K562 treated with DMSO at 1 percent for 12 hours (cell line): ENCODE results near the gene CP. TPM values are rescaled to one million over a fixed set of nuclear protein-coding genes. Genes with fewer than 3 reads are reported as not detected.

Source experiments
- total RNA-seq: library from RNA; unstranded; fragments of 300-600 nt; gene quantifications from 2 replicates; pipeline ENCODE4 v1.2.3, GENCODE V29; 2022; ENCODE audit not compliant: insufficient read depth

CP gene
- total RNA-seq: not detected in 2 replicates

DNA sequence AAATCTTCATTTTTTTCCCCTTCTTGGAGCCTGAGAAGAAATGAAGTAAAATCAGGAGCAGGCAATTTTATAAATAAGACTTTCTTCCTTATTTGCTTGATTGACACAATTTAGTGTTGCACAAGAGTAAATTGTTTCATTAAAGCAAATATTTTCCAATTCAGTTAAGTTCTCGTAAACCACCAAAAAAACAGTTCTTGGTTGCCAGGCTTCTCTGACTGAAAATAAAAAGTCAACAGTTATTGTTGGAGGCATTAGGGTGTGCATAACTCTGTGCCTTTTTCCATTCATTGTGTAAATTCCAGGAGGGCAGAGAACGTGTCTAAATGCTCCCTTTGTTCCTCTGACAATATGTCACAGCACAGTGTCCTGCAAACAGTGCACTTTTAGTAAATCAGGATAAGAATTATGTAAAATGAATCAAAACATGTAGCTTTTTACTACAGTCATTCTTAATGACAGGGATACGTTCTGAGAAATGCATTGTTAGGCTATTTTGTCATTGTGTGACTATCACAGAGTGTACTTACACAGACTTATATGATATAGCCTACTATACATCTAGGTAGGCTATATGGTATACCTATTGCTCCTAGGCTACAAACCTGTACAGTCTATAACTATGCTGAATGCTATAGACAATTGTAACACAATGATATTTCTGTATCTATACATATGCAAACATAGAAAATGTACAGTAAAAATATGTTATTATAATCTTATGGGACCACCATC lies at the start of gene CP:
TSS of gene CP (minus strand) at position 47 of the 735 bp plus-strand sequence. CDS start at position 10, 37 bp downstream.

DNA sequence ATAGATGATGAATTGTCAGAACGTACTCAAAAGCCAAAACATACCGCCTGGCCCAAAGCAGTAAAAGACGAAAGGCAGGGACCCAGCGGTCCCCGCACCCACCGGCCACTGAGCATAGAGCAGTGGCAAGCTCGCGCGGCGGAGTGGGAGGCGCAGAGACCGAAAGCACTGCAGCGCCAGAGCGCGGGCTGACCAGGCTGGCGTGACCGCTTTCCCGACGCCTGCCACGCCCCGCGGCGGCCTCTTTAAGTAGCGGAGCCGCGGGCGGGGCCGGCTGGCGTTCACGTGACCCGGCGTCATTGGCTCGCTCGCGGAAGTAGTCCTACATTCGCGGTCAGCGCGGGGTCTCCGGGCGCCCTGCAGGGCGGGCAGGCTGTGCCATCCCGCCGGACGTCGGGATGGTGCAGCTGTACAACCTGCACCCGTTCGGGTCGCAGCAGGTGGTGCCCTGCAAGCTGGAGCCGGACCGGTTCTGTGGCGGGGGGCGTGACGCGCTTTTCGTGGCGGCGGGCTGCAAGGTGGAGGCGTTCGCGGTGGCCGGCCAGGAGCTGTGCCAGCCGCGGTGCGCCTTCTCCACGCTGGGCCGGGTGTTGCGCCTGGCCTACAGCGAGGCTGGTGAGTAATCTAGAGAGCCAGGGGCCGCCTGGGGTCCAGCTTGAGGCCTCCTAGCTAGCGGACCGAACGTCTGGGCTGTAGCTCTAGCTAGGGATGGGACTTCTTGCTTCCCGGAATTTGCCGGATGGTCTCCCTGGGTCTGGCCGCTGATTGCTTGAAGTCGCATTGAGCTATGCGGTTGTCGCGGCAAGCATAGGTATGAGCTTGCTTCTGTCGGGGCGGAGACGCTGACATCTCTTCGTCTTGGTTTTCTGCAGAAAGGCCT lies 92.1 kb downstream of the CP start, which contains the start of gene HPS3:
TSS of gene HPS3 (plus strand) at position 313 of the 880 bp plus-strand sequence. CDS start at position 399, 86 bp downstream.

Other genes starting within 250 kb of the CP start
- 13.4 and 17.6 TPM in 2 replicates for gene GYG1, start 230.3 kb downstream of the CP start, total RNA-seq
- gene HLTF, start 135.3 kb downstream of the CP start, total RNA-seq: 13.5 and 46.4 TPM in 2 replicates
- 6.5 and 15.4 TPM in 2 replicates for gene HPS3, start 92.2 kb downstream of the CP start, total RNA-seq
- not detected in 2 replicates for gene TM4SF18, start 111.8 kb upstream of the CP start, total RNA-seq
- not detected in 2 replicates for gene TM4SF1, start 155.8 kb upstream of the CP start, total RNA-seq